Adipocyte (in vitro differentiated cells): ENCODE data around the gene MIPEP.

Experiments used
- DNase-seq: peaks from one replicate; pipeline ENCODE4 v3.0.0-alpha.2; 2015; ENCODE audit warnings: low read depth
- H3K27me3 ChIP-seq: replicated peaks from 2 replicates; pipeline ENCODE4 v1.7.0; 2013; ENCODE audit warnings: mild to moderate bottlenecking, low read length, moderate library complexity; ENCODE audit not compliant: control insufficient read depth, insufficient read depth
- H3K36me3 ChIP-seq: 2 replicates; pipeline ENCODE4 v1.7.0; 2013; ENCODE audit warnings: low read length, mild to moderate bottlenecking, moderate library complexity; ENCODE audit not compliant: control insufficient read depth, insufficient read depth, severe bottlenecking
- H3K4me1 ChIP-seq: 2 replicates; pipeline ENCODE4 v1.7.0; 2013; ENCODE audit warnings: mild to moderate bottlenecking, low read length, moderate library complexity; ENCODE audit not compliant: control insufficient read depth, insufficient read depth
- H3K4me3 ChIP-seq: 2 replicates; pipeline ENCODE4 v1.7.0; 2013; ENCODE audit warnings: mild to moderate bottlenecking, low read length, moderate library complexity
- H3K9ac ChIP-seq: 2 replicates; pipeline ENCODE4 v1.7.0; 2013; ENCODE audit warnings: mild to moderate bottlenecking, low read length, moderate library complexity
- H3K9me3 ChIP-seq: 2 replicates; pipeline ENCODE4 v1.7.0; 2013; ENCODE audit warnings: mild to moderate bottlenecking, low read length, moderate library complexity; ENCODE audit not compliant: control insufficient read depth

The MIPEP gene

GRCh38 chr13:23865906-23866305 is 23.3 kb downstream of the MIPEP start:
- H3K4me3 ChIP-seq = no peak overlapping the region
- no peak for DNase-seq

GRCh38 chr13:23865026-23865425 is 24.2 kb downstream of the MIPEP start:
- Histone ChIP-seq H3K9me3 (no peaks in the 10 kb centered on the region), H3K9ac (no peak overlapping the region), H3K4me3 (no peak overlapping the region), H3K27me3 (no peaks in the 10 kb centered on the region), H3K4me1 (no peaks in the 10 kb centered on the region), H3K36me3 (peaks cover 16% of the 10 kb centered on the region)
- DNase-seq = no peak

More at GRCh38 chr13:23865906-23866305, 23.3 kb downstream of the MIPEP start:
- Histone ChIP-seq H3K9ac (no peak overlapping the region), H3K9me3 (no peaks in the 10 kb centered on the region), H3K36me3 (peaks cover 11% of the 10 kb centered on the region), H3K4me1 (peaks cover 6% of the 10 kb centered on the region), H3K27me3 (no peaks in the 10 kb centered on the region)

- H3K27me3 ChIP-seq = no peaks in the 10 kb centered on the region
- H3K4me1 ChIP-seq = no peaks in the 10 kb centered on the region
- no peaks in the 10 kb centered on the region for H3K9me3 ChIP-seq
- H3K36me3 ChIP-seq = peaks cover 19% of the 10 kb centered on the region
- H3K9ac ChIP-seq = no peak overlapping the region
- H3K4me3 ChIP-seq = no peak overlapping the region
- no peak for DNase-seq
These were observed 27.9 kb downstream of the MIPEP start for GRCh38 chr13:23861310-23861709.

- Histone ChIP-seq H3K36me3 (peaks cover 23% of the 10 kb centered on the region), H3K9ac (no peak overlapping the region), H3K4me3 (no peak overlapping the region), H3K9me3 (no peaks in the 10 kb centered on the region), H3K27me3 (no peaks in the 10 kb centered on the region), H3K4me1 (no peaks in the 10 kb centered on the region)
- no peak for DNase-seq
These were observed 29.3 kb downstream of the MIPEP start for GRCh38 chr13:23859904-23860303.

- DNase-seq = no peak
- no peak overlapping the region for H3K9ac ChIP-seq
- no peaks in the 10 kb centered on the region for H3K9me3 ChIP-seq
- H3K4me1 ChIP-seq = no peaks in the 10 kb centered on the region
- H3K4me3 ChIP-seq = no peak overlapping the region
- peaks cover 23% of the 10 kb centered on the region for H3K36me3 ChIP-seq
- no peaks in the 10 kb centered on the region for H3K27me3 ChIP-seq
These were observed 29.7 kb downstream of the MIPEP start for GRCh38 chr13:23859455-23859854.

GRCh38 chr13:23858546-23858945 is 30.7 kb downstream of the MIPEP start:
- no peak for DNase-seq
- no peak overlapping the region for H3K4me3 ChIP-seq

GRCh38 chr13:23856008-23856750 is 33.0 kb downstream of the MIPEP start:
- H3K9ac ChIP-seq = no peak overlapping the region
- peaks cover 15% of the 10 kb centered on the region for H3K36me3 ChIP-seq
- no peak for DNase-seq
- no peak overlapping the region for H3K4me3 ChIP-seq
- no peaks in the 10 kb centered on the region for H3K27me3 ChIP-seq
- no peaks in the 10 kb centered on the region for H3K9me3 ChIP-seq
- peaks cover 3% of the 10 kb centered on the region for H3K4me1 ChIP-seq

More at GRCh38 chr13:23858546-23858945, 30.7 kb downstream of the MIPEP start:
- Histone ChIP-seq H3K9me3 (no peaks in the 10 kb centered on the region), H3K36me3 (peaks cover 23% of the 10 kb centered on the region), H3K4me1 (no peaks in the 10 kb centered on the region), H3K9ac (no peak overlapping the region), H3K27me3 (no peaks in the 10 kb centered on the region)

GRCh38 chr13:23855360-23855759 is 33.8 kb downstream of the MIPEP start:
- H3K36me3 ChIP-seq = peaks cover 9% of the 10 kb centered on the region
- H3K4me1 ChIP-seq = peaks cover 6% of the 10 kb centered on the region
- H3K9me3 ChIP-seq = no peaks in the 10 kb centered on the region
- no peaks in the 10 kb centered on the region for H3K27me3 ChIP-seq
- H3K9ac ChIP-seq = no peak overlapping the region
- no peak overlapping the region for H3K4me3 ChIP-seq
- no peak for DNase-seq

GRCh38 chr13:23852351-23852750 is 36.8 kb downstream of the MIPEP start:
- DNase-seq = no peak
- Histone ChIP-seq H3K36me3 (peaks cover 4% of the 10 kb centered on the region), H3K4me1 (peaks cover 12% of the 10 kb centered on the region), H3K9me3 (no peaks in the 10 kb centered on the region), H3K9ac (no peak overlapping the region), H3K27me3 (no peaks in the 10 kb centered on the region), H3K4me3 (no peak overlapping the region)

- Histone ChIP-seq H3K4me3 (no peak overlapping the region), H3K27me3 (no peaks in the 10 kb centered on the region), H3K4me1 (peaks cover 12% of the 10 kb centered on the region), H3K9me3 (no peaks in the 10 kb centered on the region), H3K36me3 (peaks cover 2% of the 10 kb centered on the region), H3K9ac (no peak overlapping the region)
- peak; percentile 9 for DNase-seq
These were observed 38.1 kb downstream of the MIPEP start for GRCh38 chr13:23851106-23851505.

- no peaks in the 10 kb centered on the region for H3K27me3 ChIP-seq
- DNase-seq = no peak
- H3K4me1 ChIP-seq = peaks cover 12% of the 10 kb centered on the region
- no peak overlapping the region for H3K9ac ChIP-seq
- no peak overlapping the region for H3K4me3 ChIP-seq
- no peaks in the 10 kb centered on the region for H3K9me3 ChIP-seq
- no peaks in the 10 kb centered on the region for H3K36me3 ChIP-seq
These were observed 39.1 kb downstream of the MIPEP start for GRCh38 chr13:23850134-23850533.

GRCh38 chr13:23849670-23850069 is 39.5 kb downstream of the MIPEP start:
- Histone ChIP-seq H3K36me3 (no peaks in the 10 kb centered on the region), H3K9ac (no peak overlapping the region), H3K4me1 (peaks cover 12% of the 10 kb centered on the region), H3K9me3 (no peaks in the 10 kb centered on the region), H3K27me3 (no peaks in the 10 kb centered on the region), H3K4me3 (no peak overlapping the region)
- no peak for DNase-seq
